Right hindlimb (tissue), 1 donor: ENCODE measurements around the gene DDX51.

Source experiments
- DNase-seq: peaks from one replicate; pipeline ENCODE4 v3.0.0-alpha.2; 2018

Gene DDX51

DNA sequence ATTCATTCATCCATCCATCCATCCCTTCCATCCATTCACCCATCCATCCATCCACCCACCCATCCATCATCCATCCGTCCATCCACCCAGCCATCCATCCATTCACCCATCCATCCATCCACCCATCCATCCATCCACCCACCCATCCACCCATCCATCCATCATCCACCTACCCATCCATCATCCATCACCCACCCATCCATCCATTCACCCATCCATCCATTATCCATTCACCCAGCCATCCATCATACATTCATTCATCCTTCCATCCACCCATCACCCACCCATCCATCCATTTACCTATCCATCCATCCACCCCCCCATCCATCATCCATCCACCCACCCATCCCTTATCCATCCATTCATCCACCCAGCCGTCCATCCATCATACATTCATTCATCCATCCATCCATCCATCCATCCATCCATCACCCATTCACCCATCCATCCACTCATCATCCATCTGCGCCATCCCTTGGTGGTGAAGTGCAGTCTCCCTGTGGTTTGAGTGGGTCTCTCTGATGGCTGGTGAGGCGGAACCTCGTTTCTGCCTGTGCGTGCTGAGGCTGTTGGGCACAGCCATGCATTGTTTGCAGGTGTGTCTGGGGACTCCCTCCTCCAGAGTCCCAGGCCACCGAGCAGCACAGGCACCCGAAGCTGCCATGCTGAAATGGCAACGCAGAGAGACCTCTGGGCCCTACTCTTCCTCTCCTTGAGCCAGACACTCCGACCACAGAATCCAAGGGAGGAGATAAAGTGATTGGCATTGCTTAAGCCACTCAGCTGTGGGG, 22.9 kb upstream of the DDX51 start:
- DNase-seq = no peak

DNA sequence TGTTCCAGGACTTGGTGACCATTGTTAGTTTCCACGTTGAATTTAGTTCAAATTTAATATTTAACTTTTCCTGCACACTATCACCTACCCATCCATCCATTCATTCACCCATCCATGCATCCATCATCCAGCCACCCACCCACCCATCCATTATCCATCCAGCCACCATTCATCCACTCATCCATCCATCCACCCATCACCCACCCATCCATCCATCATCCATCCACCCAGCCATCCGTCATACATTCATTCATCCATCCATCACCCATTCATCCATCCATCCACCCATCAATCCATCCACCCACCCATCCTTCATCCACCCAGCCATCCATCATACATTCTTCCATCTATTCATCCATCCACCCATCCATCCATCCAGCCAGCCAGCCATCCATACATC, 22.0 kb upstream of the DDX51 start:
- no peak for DNase-seq

DNA sequence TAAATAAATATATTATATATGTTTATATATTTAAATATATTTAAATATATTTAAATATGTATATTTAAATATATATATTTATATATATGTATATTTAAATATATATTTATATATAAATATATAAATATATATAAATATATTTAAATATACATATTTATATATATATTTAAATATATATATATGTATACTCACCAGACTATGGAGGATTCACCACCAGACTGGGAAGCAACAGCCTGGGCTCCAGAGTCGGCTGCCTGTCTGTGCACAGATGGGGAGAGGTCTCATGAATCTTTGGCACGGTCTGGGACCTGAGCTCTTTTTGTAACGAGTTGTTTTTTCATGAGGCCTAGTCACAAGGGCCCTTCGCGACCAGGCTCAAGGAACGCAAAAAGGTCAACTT, 21.5 kb upstream of the DDX51 start:
- DNase-seq = no peak

- no peak for DNase-seq
These were observed 20.3 kb upstream of the DDX51 start for GRCh38 chr12:132164426-132164825.

GRCh38 chr12:132163911-132164288, 19.8 kb upstream of the DDX51 start:
- DNase-seq = no peak

DNA sequence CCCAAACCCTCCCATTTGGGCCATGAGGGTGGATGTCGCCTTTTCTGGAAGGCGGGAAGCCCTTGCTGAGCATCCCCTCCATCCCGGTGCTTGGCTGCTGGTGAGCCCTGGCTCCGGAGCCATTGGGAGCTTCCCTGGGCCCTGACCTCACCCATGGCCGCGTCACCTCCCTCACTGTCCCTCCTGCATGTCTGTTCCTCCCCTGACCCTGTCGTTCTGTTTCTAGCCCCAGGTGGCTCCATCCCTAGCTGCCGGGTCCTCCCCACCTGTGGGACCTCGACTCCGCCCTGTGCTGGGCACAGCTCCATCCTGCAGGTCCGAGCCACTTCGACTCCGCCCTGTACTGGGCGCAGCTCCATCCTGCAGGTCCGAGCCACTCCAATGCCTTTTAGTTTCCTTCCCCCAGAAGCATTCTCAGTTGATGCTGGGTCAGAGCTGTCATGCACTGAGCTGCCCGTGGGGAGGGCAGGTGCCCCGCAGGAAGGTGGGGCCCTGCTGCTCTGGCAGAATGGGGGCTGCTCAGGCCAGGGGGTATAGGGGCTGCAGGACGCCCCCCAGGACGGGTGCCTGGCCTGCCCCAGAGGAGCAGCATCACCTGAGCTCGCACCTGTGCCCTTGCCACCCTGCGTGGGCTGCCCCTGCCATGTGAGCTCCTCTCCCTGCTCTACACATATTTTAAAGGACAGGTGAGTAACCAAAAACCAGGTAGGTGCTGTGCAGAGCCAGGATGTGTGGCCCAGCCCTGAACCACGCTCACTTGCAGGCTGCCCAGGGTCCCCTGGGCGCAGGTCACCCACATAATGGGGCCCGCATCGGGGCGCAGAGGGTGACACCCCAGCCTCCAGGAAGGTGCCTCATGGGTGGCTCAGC, 19.2 kb upstream of the DDX51 start:
- no peak for DNase-seq

DNA sequence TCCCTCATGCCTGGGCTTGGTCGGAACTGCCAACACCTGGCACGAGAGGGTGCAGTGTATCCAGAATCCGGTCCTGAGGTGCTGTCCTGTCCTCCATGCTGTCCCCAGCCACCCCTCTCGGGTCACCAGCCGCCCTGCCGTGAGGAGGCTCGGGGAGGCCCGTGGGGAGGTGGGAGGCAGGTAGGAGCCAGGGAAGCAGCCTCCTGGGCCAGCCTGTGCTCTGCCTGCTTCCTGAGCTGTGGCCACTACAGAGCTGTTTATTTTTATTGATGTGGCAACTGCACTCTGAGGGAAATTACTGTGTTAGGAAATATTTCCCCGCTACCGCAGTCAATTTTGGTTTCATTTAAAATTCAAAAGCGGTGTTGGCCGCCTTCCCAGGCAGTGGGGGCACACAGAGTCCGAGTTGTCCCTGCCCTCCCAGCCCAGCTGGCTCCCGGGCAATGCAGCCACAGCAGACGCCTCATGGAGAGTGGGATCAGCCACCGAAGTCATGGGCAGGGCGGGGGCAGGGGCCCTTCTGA, 18.5 kb upstream of the DDX51 start:
- DNase-seq = peak; percentile 80

DNA sequence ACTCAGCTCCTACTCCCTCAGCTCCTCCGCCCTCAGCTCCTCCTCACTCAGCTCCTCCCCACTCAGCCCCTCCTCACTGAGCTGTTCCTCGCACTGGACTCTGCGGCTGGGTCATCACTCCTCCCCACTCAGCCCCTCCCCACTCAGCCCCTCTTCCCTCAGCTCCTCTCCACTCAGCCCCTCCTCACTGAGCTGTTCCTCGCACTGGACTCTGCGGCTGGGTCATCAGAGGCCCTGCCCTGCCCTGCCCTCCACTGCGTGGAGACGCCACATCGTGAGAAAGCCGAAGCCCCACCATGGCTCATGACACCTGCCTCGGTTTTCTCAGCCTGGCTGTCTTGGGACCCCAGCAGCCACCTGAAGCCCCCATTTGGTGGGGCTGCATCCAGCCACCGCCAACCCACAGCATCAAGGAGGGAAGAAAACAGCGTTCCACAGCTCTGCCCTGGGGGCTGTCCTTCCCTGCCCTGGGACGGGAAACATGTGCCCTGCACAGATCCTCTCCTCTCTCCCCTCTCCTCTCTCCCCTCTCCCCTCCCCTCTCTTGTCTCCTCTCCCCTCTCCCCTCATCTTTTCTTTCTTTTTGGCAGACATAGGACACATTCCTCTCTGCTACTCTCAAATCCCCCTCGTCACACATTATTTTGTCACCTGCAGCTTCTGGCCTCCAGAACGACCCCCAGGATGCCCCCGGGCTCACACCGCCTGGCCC, 17.8 kb upstream of the DDX51 start:
- no peak for DNase-seq

GRCh38 chr12:132161036-132161781, 17.1 kb upstream of the DDX51 start:
- DNase-seq = no peak

GRCh38 chr12:132160601-132161035, 16.5 kb upstream of the DDX51 start:
- DNase-seq = no peak

- no peak for DNase-seq
These were observed 15.9 kb upstream of the DDX51 start for GRCh38 chr12:132160016-132160415.

- no peak for DNase-seq
These were observed 15.5 kb upstream of the DDX51 start for GRCh38 chr12:132159555-132160003.

- DNase-seq = no peak
These were observed 14.8 kb upstream of the DDX51 start for GRCh38 chr12:132158677-132159554.

DNA sequence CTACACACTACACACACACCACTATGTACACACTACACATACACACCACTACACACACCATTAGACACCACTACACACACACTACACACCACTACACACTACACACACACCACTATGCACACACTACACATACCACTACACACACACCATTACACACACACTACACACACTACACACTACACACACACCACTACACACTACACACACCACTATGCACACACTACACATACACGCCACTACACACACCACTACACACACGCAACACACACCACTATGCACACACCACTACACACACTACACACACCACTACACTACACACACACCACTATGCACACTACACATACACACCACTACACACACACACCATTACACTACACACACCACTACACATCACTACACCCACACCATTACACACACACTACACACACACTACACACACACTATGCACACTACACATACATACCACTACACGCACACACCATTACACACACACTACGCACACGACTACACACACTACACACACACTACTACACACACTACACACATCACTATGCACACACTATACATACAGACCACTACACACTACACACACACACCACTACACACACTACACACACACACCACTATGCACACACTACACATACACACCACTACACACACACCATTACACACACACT, 13.8 kb upstream of the DDX51 start:
- no peak for DNase-seq

- no peak for DNase-seq
These were observed 12.6 kb upstream of the DDX51 start for GRCh38 chr12:132156573-132157325.

- DNase-seq = no peak
These were observed 11.9 kb upstream of the DDX51 start for GRCh38 chr12:132155771-132156572.

DNA sequence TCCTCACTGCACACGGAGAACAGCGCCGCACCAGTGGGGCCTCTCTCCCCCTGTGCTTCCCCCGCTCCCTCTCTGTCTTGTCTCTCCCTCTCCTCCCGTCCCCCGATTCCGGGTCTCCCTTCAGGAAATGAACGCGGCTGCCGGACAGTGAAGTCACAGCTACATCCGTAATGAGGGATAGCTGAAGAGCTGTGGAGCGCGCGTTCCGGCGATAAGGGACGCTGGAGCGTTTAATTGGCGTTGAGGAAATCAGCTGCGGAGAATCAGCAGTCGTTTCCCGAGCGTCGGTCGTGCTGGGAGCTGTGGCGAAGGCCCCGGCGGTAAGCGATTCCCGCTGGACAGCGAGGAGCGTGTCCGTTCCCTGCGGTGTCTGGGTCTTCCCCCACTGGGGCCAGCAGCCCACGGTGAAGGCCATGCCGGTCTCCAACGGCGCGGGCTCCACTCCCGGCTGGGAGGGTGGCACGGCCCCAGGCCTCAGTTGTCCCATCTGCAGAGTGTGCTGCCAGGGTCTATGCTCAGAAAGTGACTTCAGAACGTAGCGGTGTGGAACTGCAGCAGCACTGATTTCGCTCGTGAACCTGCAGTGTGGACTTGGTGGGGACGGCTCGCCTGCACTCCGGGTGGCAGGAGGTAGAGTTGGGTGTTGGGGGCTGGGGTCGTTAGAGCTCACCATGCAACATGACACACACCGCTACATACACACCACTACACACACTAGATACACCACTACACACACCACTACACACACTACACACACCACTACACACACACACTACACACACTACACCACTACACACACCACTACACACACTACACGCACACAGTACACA, 11.0 kb upstream of the DDX51 start:
- no peak for DNase-seq

DNA sequence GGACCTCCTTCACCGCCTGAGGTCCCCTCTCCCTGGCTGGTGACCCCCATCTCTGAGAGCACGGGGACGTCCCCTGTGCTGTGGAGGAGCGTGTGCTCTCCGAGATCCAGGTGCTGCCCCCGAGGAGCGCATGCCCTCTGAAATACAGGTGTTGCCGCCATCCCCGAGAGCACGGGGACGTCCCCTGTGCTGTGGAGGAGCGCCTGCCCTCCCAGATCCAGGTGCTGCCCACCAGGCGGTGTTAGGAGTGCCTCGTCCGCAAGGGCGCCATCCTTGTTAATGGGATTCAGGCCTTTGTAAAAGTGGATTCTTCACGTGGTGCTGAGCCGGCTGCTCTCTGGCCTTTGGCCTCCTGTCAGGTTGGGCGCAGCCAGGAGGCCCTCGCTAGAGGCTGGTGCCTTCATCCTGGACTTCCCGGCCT, 10.2 kb upstream of the DDX51 start:
- DNase-seq = no peak
